ENCODE measurements around the gene FUS. TPM values are rescaled to one million over a fixed set of nuclear protein-coding genes. Genes with fewer than 3 reads are reported as not detected.

The FUS gene
- total and polyA plus RNA-seq, 2 of the 13 experiments (the other 11 are each of a cell fraction or from before 2014, with no cell fraction given) = 68.1 to 168 TPM

GRCh38 chr16:31206776-31207175 is 26.8 kb downstream of the FUS start (continued):
- TF ChIP-seq IKZF5 (CRISPR knock-in tag; IDR thresholded peaks at IDR 0.05) = no peak
- TF ChIP-seq ZNF33B (CRISPR knock-in tag; IDR thresholded peaks at IDR 0.05) = no peak
- peak; percentile 33; the same call in 1 of the 2 replicates for TF ChIP-seq IRF2 (CRISPR knock-in tag; IDR thresholded peaks at IDR 0.05)
- no peak for TF ChIP-seq KAT8 (CRISPR knock-in tag; IDR thresholded peaks at IDR 0.05)
- TF ChIP-seq TFAP4 (IDR thresholded peaks at IDR 0.05; ENCODE audit: borderline replicate concordance, low read depth) = no peak
- TF ChIP-seq HMG20A (CRISPR knock-in tag; IDR thresholded peaks at IDR 0.05; ENCODE audit: borderline replicate concordance) = peak; percentile 82
- TF ChIP-seq CBFB (CRISPR knock-in tag; IDR thresholded peaks at IDR 0.05) = no peak
- TF ChIP-seq FLYWCH1 (CRISPR knock-in tag; IDR thresholded peaks at IDR 0.05) = no peak
- TF ChIP-seq ZNF770 (CRISPR knock-in tag; IDR thresholded peaks at IDR 0.05) = 0 out of 2 replicates have a peak, but pooled peaks have one; percentile 35
- TF ChIP-seq HIC2 (CRISPR knock-in tag; IDR thresholded peaks at IDR 0.05; ENCODE audit: low read depth) = no peak
- TF ChIP-seq TBX3 (IDR thresholded peaks at IDR 0.05; ENCODE audit: borderline replicate concordance) = no peak
- no peak for TF ChIP-seq CREBL2 (CRISPR knock-in tag; IDR thresholded peaks at IDR 0.05; ENCODE audit: borderline replicate concordance)
- no peak for TF ChIP-seq ZNF20 (CRISPR knock-in tag; IDR thresholded peaks at IDR 0.05)
- no peak for TF ChIP-seq ISL2 (CRISPR knock-in tag; IDR thresholded peaks at IDR 0.05)
- TF ChIP-seq PPARG (CRISPR knock-in tag; conservative IDR thresholded peaks at IDR 0.05) = no peak
- TF ChIP-seq IRF9 (CRISPR knock-in tag; IDR thresholded peaks at IDR 0.05; ENCODE audit: borderline replicate concordance) = no peak
- TF ChIP-seq STAT5B (CRISPR knock-in tag; IDR thresholded peaks at IDR 0.05) = no peak
- peak; percentile 26; the same call in 1 of the 2 replicates for TF ChIP-seq ZNF788 (CRISPR knock-in tag; IDR thresholded peaks at IDR 0.05; ENCODE audit: borderline replicate concordance)
- no peak for TF ChIP-seq ZNF337 (CRISPR knock-in tag; IDR thresholded peaks at IDR 0.05; ENCODE audit: borderline replicate concordance, low read depth)
- TF ChIP-seq PHB2 (IDR thresholded peaks at IDR 0.05; ENCODE audit: partially characterized antibody) = no peak
- no peak for TF ChIP-seq ZNF430 (CRISPR knock-in tag; IDR thresholded peaks at IDR 0.05)
- TF ChIP-seq EP300 (IDR thresholded peaks at IDR 0.05; ENCODE audit: low read depth in 2 of 2, low read length in 2 of 2) = peak in 1 of 2 experiments; percentile 40; a peak in 1 of 4 replicates
- TF ChIP-seq EP300 (CRISPR knock-in tag; IDR thresholded peaks at IDR 0.05; ENCODE audit: borderline replicate concordance) = no peak; the same call in 1 of the 2 replicates
- no peak for TF ChIP-seq MTF1 (CRISPR knock-in tag; IDR thresholded peaks at IDR 0.05)
- TF ChIP-seq ZNF780A (CRISPR knock-in tag; IDR thresholded peaks at IDR 0.05) = no peak

Data from HepG2 (cell line).